Activated CD4-positive, alpha-beta memory T cell treated with anti-CD3 and anti-CD28 coated beads for 36 hours (primary cell): ENCODE results near the gene F8A3. TPM values are rescaled to one million over a fixed set of nuclear protein-coding genes. Genes with fewer than 3 reads are reported as not detected.

Experiments used
- microRNA-seq: library from miRNA; unstranded; fragments of <30 nt; microRNA quantifications from one replicate; pipeline ENCODE4 v1.2.0, GENCODE V29; 2022; ENCODE audit warnings: borderline number of aligned reads, borderline microRNAs expressed, borderline replicate concordance
- total RNA-seq, 2 experiments: library from RNA; stranded (reverse); gene quantifications; one replicate each; pipeline ENCODE4 v1.2.3, GENCODE V29; 2021

Gene F8A3
- total RNA-seq, 2 experiments from 2014 or later = 0.24 to 0.27 TPM

Small RNA genes within 50 kb of the gene (microRNA-seq; reads per million reads assigned to microRNA genes)
- not detected for gene MIR1184-3

Other genes with a start within 250 kb of the F8A3 start
- 100 to 1,000 TPM in 1 of 2 experiments, 10 to 100 TPM in 1; 89.7 to 100 TPM for gene VBP1, start 242.2 kb downstream of the F8A3 start, total RNA-seq
- 10 to 100 TPM; 13.6 to 15.3 TPM for gene RAB39B, start 194.1 kb downstream of the F8A3 start, total RNA-seq
- gene CLIC2, start 124.0 kb downstream of the F8A3 start, total RNA-seq = 1 to 10 TPM in 1 of 2 experiments, under 1 TPM in 1; 0.40 to 1.1 TPM
- not detected for gene F8A2, start 76.5 kb downstream of the F8A3 start, total RNA-seq
- gene SPRY3, start 154.0 kb upstream of the F8A3 start, total RNA-seq = under 1 TPM; 0.15 to 0.17 TPM
- gene TMLHE, start 154.3 kb upstream of the F8A3 start, total RNA-seq = 10 to 100 TPM; 13.3 to 13.9 TPM